ENCODE results near the gene OR8B3.
"Not testable (repeated sequence)": the region's sequence is repeated elsewhere in the genome, so short reads cannot be mapped to it uniquely, and the experiment has no call there.

OR8B3 gene, protein sequence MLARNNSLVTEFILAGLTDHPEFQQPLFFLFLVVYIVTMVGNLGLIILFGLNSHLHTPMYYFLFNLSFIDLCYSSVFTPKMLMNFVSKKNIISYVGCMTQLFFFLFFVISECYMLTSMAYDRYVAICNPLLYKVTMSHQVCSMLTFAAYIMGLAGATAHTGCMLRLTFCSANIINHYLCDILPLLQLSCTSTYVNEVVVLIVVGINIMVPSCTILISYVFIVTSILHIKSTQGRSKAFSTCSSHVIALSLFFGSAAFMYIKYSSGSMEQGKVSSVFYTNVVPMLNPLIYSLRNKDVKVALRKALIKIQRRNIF

DNA sequence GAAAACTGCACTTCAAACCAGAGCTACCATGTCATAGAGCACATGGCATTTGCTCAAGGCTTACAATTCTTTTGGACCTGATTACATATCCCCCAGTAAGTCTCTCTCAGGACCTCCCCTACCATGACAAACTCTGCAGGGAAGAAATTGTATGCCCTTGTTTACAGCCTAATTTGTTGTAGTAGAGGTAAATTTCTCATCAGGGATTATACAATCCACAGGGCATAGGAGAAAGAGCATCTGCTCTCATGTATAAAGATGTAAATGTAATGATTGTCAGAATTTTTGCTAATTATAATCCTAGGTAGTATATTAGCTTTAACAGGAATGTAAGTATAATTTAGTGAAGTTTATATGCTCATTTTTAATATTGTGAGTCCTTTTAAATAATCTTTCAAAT is at the start of gene OR8B3:
OR8B3 (minus strand) TSS at position 101 of the 400 bp plus-strand sequence. CDS start 1,673 bp downstream, outside the sequence.
- no peak for DNase-seq (ENCODE audit: low read depth in 2 of 2)

DNA sequence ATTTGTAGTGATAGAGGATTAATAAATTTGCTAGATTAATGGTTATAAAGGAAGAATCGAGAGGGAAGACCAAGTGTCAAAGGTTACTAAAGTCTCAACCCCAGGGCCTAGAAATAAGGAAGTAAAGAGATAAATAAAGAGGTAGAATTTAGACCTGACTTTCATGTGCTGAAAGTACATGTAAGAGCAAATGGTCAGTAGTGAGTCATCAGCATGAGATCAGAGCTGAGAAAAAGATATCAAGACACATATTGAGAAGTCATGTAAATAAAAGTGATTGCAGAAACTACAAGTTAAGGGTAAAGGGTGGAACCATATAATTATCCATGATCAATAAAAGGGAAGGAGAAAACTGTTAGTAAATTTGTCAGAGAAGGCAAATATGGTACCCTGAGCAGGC is 48.1 kb upstream of the OR8B3 start:
- no peak for DNase-seq (ENCODE audit: low read depth in 2 of 2)

DNA sequence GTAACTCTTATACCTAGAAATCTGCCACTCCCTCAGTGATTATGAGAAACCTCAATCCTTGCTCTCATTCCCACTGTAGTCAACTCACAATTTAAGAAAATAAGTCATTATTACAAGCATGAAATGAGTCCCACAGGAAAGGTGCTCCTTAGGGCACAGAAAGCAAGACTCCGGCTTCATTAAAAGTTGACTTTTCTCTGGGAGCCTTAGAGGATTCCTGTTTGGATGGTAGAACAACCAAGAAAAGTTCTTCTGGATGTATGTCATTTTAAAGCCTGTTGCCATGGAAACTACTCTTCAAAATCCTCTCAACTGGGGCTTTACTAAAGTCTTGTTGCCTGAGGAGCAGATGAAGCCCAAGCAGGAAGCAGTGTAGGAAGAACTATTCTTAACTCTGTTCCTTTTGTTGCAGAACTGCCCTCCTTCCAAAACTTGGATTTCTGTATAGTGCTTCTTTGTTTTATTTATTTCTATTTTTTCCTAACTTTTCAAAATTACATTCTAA is 46.9 kb upstream of the OR8B3 start, which contains the start of gene OR8B8:
OR8B8 (minus strand) TSS at position 51 of the 505 bp plus-strand sequence. CDS start 4,611 bp downstream, outside the sequence.
- no peak for DNase-seq (ENCODE audit: low read depth in 2 of 2)

DNA sequence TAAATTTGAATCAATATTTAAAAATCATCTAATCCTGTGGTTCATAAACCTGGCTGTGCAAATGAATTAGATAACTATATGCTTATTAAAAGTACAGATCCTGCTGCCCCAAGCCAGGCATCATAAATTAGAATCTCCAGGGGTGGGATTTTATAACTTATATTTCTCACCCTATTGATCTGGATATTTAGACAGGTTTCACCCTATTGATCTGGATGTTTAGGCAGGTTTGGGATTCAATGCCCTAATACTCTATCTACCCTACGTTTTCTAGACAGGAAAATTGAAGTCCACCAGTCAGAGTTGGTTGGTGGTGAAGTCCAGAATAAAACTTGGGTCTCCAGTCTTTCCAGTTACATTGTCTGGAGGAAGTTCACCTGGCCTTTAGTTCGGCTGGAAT is 44.0 kb upstream of the OR8B3 start:
- DNase-seq (ENCODE audit: low read depth in 2 of 2): no peak

DNA sequence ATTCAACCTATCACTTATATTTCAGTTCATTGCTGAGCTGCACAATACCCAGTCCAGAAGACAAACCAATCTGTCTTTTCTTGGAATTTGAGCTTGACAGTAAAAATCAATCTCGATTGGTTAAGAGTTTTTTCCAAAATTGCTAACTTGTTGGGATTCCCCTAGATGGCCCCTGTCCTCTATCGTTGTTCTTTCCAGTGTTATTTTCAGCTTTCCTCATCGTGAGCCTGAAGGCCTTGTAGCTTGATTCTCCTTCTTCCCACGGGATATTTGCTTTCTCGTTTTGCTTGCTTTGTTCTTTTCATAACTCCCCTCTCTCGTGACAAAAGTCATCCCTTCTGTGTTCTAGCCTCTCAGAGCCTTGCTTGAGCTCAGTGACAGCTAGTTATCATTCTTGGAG is 43.6 kb upstream of the OR8B3 start:
- no peak for DNase-seq (ENCODE audit: low read depth in 2 of 2)

DNA sequence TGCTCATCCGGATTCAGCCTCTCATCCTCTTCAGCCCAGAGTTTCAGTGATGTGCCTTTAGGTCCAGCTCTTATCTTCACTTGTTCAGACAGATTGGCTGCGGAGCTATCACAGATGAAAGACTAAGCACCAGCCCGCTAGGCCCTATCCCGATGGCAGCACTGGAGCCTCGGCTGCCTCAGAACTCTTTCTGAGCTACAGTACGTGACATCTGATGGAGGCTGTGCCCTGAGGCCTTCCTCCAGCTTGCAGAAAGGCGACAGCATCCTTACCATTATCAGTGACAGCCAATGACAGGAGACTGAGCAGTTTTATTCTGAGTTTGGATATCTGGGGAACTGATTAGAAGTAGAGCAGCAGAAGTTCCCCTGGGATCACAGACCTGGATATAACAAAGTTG is 42.7 kb upstream of the OR8B3 start:
- DNase-seq (ENCODE audit: low read depth in 2 of 2): no peak

DNA sequence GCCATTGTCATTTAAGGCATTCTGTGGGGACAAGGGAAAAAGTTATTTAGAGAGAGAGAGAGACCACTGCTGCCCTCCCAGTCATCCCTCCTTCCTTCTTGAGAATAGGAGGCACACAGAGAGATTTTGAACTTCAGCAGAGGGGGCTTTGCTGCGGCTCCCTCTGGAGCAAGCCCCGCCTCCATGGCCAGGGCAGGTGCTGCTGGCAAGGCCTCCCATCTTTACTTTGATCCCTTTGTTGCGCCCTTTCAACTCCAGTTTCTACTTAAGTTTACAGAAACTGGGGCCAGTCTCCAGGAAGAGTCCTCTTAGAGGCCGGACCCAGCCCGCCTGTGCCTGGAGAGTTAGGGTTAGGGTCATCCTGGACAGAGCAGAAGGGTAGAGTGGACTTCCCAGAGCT is 42.3 kb upstream of the OR8B3 start:
- no peak for DNase-seq (ENCODE audit: low read depth in 2 of 2)

DNA sequence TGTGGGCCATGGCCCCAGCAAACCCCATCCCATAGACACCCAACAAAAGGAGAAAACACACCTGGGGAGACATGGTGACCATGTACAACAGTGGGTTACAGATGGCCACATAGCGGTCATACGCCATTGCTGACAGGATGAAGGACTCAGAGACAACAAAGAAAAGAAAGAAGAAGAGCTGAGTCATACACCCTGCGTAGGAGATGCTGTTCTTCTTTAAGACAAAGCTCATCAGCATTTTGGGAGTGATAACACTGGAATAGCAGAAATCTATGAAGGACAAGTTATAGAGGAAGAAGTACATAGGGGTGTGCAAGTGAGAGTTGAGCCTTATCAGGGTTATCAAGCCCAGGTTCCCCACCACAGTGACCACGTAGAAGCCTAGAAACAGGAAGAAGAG is 41.8 kb upstream of the OR8B3 start:
- no peak for DNase-seq (ENCODE audit: low read depth in 2 of 2)

DNA sequence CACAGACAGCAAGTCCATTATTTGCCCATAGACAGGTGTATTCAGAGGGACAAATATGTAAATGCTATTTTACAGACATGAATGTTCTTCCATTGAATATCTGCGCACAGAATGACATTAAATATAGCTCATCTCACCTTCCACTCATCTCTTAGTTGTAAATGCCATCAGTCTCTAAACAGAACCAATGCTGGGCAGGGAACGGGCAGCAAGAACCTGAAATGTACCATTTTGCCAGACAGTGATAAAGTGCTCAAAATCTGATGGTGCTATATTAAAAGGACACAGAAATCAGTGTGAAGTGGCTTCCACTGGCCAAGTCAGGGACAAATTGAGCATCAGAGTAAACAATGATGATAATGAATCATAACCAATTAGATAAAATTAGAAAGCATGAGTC is 35.9 kb upstream of the OR8B3 start:
- DNase-seq (ENCODE audit: low read depth in 2 of 2): no peak

DNA sequence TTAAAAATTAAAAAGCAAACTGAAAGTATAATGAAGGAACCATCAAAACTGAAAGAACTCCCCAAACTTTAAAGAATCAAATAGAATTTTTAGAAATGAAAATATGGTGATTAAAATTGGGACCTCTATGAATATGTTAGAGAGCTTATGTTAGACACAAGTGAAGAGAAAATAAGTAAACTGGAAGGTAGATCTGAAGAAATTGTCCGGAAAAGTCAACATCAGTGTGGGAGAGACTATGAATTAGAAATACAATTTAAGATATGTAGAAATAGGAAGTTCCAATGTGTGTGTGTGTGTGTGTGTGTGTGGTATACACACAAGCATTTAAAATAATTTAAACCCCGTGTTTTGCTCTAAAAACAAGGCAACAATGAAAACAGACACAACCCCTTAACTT is 30.8 kb upstream of the OR8B3 start:
- no peak for DNase-seq (ENCODE audit: low read depth in 2 of 2)

DNA sequence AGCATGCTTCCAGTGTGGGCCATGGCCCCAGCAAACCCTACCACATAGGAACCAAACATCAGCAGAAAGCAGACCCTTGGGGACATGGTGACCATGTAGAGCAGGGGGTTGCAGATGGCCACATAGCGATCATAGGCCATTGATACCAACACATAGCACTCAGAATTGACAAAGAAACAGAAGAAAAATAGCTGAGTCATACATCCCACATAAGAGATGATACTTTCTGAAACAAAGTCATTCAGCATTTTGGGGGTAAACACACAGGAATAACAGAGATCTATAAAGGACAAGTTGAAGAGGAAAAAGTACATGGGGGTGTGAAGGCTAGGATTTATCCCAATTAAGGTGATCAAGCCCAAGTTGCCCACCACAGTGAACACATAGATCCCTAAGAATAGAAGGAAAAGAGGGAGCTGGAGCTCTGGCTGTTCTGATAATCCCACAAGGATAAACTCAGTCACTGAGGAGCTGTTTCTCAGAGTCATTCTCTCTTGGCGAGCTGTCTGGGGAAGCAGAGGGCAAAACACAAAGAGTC is 25.6 kb upstream of the OR8B3 start, which contains the start of gene OR8B4:
OR8B4 (minus strand) TSS at position 488 of the 538 bp plus-strand sequence; CDS start at position 488, 0 bp downstream.
- no peak for DNase-seq (ENCODE audit: low read depth in 2 of 2)

DNA sequence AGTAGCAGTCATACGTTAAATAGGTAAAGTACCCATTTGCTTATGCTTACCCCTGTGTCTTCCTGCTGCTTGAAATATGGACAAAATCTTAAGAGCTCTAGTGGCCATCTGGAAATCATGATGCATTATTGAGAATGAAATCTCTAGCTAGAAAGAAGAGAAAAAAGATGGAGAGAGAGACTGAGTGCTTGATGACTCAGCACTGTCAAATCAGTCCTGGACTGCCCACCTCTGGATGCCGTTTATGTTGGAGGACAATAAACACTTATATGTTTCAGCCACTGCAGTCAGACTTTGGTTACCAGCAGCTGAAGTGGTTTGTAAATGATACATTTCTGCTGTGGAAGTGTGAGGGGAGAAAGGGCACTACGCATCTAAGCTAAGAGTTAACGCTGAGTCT is 22.2 kb upstream of the OR8B3 start:
- no peak for DNase-seq (ENCODE audit: low read depth in 2 of 2)

DNA sequence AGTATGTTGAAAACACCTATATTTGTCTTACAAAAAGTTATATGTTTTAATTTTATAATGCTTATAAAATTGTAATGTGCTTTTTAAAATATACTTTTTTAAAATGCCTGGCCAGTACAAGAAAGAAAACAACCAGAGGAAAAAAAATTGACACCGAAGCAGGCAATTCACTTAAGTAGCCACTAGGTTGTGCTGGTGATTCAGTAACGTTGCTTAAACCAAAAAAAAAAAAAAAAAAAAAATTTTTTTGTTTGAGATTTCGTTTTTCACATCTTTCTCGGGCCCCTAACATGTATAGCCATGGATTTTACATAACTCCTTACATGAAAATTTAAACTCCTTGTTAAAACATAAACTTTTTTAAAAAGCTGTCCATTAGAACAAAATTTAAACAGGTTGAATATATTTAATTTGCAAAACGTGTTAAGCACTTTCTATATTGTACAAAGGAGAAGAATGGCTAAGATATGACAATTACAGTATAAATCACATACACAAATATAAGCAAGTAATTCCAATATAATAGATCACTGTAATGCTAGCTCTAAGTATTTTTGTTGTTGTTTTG is 16.6 kb upstream of the OR8B3 start:
- DNase-seq (ENCODE audit: low read depth in 2 of 2): no peak

DNA sequence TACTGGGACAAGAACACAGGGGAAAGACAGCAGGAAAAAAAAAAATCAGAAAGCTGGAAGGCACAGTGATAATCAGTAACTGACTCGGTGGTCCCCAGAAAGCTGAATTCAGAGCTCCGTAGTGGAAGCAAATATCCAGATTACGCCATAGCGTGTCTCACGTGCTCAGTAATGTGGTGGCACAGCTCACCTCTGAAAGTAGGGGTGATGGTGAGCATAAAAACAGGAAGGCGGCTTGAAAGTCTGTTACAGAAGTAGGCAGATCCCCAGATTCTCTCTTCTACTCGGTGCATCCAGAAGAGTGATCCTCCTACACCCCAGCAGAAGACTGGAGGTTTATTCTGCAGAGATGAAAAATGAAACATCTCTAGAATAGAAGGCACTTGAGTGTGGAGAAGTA is 11.1 kb upstream of the OR8B3 start:
- no peak for DNase-seq (ENCODE audit: low read depth in 2 of 2)

DNA sequence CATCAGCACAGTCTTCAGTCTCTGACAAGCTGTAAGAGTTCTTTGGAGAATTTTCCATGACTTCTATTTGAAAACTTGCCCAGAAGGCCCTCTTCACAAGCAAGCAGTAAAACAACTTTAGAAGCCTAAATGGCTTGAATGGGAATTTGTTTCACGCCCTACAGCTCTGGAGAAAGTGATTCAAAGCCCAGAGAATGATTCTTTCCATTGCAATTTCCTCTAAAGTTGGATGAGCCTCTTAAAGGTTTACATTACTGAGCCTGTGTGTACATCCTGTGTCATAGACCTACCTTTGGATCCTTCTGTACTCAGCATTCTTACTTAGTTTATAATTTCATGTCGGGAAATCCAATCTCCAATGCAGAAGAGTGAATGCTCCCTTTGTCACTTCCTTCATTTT is 6.8 kb upstream of the OR8B3 start:
- no peak for DNase-seq (ENCODE audit: low read depth in 2 of 2)

DNA sequence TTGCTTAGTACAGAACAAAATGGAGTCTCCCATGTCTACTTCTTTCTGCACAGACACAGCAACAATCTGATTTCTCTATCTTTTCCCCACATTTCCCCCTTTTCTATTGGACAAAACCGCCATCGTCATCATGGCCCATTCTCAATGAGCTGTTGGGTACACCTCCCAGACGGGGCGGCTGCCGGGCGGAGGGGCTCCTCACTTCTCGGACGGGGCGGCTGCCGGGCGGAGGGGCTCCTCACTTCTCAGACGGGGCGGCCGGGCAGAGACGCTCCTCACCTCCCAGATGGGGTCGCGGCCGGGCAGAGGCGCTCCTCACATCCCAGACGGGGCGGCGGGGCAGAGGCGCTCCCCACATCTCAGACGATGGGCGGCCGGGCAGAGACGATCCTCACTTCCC is 4.4 kb upstream of the OR8B3 start:
- not testable (repeated sequence) for DNase-seq (ENCODE audit: low read depth in 2 of 2)

DNA sequence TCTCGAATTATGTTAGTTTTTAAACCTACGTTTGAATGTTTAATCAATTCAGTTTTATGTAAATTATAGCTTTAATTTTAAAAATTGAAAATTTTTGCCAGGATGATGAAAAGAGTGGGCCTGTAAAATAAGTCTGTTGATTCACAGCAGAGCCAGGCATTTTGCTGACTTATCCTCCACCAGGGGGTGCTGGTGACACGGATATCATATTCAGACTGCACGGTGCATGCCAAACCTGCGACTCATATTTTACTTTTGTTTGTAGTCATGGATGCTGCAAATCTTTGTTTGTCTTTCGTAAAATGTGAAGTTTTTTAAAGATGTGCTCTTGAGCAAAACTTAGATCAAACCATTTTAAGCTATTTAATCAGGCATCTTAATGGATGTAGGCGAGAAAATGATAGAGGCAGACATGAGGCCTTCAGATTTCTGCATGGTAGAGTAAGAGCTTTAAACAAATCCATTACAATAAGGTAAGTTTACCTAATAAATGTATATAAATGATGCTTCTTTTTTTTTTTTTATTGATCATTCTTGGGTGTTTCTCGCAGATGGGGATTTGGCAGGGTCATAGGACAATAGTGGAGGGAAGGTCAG is 3.6 kb upstream of the OR8B3 start:
- DNase-seq (ENCODE audit: low read depth in 2 of 2): peak; percentile 34 to 53

DNA sequence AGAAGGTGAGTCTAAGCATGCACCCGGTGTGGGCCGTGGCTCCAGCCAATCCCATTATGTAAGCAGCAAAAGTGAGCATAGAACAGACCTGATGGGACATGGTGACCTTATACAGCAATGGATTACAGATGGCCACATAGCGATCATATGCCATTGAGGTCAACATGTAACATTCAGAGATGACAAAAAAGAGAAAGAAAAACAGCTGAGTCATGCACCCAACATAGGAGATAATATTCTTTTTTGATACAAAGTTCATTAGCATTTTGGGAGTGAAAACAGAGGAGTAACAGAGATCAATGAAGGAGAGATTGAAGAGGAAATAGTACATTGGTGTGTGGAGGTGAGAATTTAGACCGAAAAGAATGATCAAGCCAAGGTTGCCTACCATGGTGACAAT is 2.0 kb downstream of the OR8B3 start:
- not testable (repeated sequence) for DNase-seq (ENCODE audit: low read depth in 2 of 2)

DNA sequence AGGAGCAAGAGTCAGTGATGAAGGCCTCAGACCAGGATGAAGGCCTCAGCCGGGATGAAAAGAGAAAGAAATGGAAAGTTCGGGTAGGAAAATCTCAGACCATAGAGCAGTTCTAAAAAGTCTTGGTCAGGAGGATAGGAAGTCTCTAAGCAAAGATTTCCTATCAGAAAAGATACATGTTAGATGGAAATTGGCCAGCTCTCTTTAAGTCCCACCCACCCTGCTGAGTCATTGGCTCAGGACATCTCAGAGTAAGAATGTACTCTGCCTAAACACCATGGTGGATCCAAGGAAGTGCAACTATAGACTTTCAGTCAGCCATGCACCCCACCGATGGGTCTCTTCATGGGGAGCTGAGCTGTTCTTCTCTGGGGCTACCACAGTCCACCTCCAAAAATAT is 4.4 kb downstream of the OR8B3 start:
- DNase-seq (ENCODE audit: low read depth in 2 of 2): no peak

DNA sequence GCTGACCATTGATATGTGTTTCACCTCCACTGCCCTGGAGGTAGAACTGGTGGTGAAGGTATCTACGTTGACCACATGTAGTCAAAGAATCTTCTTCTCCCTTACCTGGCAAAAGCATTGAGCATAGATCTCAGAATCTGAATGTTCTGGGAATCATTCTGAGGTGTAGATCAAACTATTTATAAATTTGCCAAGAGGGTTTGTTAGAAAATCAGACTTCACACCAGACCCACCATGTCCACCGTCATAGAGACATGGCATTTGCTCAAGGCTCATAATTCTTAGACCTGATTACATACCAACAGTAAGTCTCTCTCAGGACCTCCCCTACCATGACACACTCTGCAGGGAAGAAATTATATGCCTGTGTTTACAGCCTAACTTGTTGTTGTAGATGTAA is 14.4 kb downstream of the OR8B3 start, which contains the start of gene OR8B2:
OR8B2 (minus strand) TSS at position 101 of the 400 bp plus-strand sequence. CDS start 1,156 bp downstream, outside the sequence.
- DNase-seq (ENCODE audit: low read depth in 2 of 2): no peak

DNA sequence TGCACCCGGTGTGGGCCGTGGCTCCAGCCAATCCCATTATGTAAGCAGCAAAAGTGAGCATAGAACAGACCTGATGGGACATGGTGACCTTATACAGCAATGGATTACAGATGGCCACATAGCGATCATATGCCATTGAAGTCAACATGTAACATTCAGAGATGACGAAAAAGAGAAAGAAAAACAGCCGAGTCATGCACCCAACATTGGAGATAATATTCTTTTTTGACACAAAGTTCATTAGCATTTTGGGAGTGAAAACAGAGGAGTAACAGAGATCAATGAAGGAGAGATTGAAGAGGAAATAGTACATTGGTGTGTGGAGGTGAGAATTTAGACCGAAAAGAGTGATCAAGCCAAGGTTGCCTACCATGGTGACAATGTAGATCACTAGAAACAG is 16.0 kb downstream of the OR8B3 start:
- not testable (repeated sequence) for DNase-seq (ENCODE audit: low read depth in 2 of 2)

DNA sequence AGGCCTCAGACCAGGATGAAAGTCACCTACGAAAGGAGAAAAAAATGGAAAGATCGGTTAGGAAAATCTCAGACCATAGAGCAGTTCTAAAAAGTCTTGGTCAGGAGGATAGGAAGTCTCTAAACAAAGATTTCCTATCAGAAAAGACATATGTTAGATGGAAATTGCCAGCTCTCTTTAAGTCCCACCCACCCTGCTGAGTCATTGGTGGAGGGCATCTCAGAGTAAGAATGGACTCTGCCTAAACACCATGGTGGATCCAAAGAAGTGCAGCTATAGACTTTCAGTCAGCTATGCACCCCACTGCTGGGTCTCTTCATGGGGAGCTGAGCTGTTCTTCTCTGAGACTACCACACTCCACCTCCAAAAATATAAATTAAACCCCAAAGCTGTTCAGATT is 18.2 kb downstream of the OR8B3 start:
- no peak for DNase-seq (ENCODE audit: low read depth in 2 of 2)
